Neutrophil (primary cell): ENCODE data around the gene KHDRBS2.

ENCODE experiments used
- H3K27ac ChIP-seq: fragments of 200-600 bp; sonication (generic); 2 replicates; pipeline ENCODE4 v1.5.1; 2016; ENCODE audit warnings: mild to moderate bottlenecking, moderate library complexity
- H3K27me3 ChIP-seq: fragments of 200-600 bp; sonication (generic); 2 replicates; pipeline ENCODE4 v1.6.0; 2016; ENCODE audit warnings: mild to moderate bottlenecking
- H3K36me3 ChIP-seq: fragments of 200-600 bp; sonication (generic); 2 replicates; pipeline ENCODE4 v1.5.1; 2017
- H3K4me1 ChIP-seq, 2 experiments: fragments of 200-600 bp in 1 of 2; sonication (generic) in 1 of 2; 1 replicate in 1 of 2; 2 replicates in 1 of 2; pipeline versions ENCODE4 v1.5.1 to v1.6.1; 2013 to 2016; ENCODE audit warnings: low read depth in 1 of 2, low read length in 1 of 2, mild to moderate bottlenecking in 1 of 2, moderate library complexity in 1 of 2; ENCODE audit not compliant: control insufficient read depth in 1 of 2, insufficient read depth in 1 of 2
- H3K4me3 ChIP-seq, 2 experiments: fragments of 200-600 bp in 1 of 2; sonication (generic) in 1 of 2; 1 replicate in 1 of 2; 2 replicates in 1 of 2; pipeline ENCODE4 v1.5.1; 2013 to 2016; ENCODE audit warnings: low read depth in 1 of 2, low read length in 1 of 2, mild to moderate bottlenecking in 1 of 2, moderate library complexity in 1 of 2
- H3K9me3 ChIP-seq: fragments of 200-600 bp; sonication (generic); 2 replicates; pipeline ENCODE4 v1.5.1; 2016
- TF ChIP-seq, protein P1 (sequence below): fragments of 200-600 bp; sonication (generic); IDR thresholded peaks from 2 replicates; pipeline ENCODE4 v1.5.1; 2016; ENCODE audit warnings: antibody characterized with exemption

KHDRBS2 gene

DNA sequence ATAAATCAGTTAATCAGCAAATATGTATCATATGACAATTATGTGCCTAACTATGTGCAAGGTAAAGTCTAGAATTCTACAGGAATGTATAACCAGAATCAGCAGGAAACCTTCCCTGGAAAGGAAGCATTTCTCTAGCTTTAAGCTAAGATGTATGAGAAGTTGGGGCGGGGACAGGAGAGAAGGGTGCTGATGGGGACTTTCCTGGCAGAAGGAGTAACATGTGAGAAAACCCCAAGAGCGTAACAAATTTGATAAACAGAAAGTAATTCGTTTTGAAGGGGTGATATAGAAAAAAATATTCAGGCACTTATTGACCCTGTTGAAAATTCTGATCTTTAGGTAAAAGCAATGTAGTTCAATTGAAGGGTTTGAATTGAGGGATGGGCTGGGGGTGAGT lies 226.1 kb downstream of the KHDRBS2 start:
- H3K27ac ChIP-seq, result no peak overlapping the region
- H3K9me3 ChIP-seq, result no peaks in the 10 kb centered on the region
- no peaks in the 10 kb centered on the region for H3K36me3 ChIP-seq
- no peaks in the 10 kb centered on the region for H3K4me1 ChIP-seq
- TF ChIP-seq, protein P1, sequence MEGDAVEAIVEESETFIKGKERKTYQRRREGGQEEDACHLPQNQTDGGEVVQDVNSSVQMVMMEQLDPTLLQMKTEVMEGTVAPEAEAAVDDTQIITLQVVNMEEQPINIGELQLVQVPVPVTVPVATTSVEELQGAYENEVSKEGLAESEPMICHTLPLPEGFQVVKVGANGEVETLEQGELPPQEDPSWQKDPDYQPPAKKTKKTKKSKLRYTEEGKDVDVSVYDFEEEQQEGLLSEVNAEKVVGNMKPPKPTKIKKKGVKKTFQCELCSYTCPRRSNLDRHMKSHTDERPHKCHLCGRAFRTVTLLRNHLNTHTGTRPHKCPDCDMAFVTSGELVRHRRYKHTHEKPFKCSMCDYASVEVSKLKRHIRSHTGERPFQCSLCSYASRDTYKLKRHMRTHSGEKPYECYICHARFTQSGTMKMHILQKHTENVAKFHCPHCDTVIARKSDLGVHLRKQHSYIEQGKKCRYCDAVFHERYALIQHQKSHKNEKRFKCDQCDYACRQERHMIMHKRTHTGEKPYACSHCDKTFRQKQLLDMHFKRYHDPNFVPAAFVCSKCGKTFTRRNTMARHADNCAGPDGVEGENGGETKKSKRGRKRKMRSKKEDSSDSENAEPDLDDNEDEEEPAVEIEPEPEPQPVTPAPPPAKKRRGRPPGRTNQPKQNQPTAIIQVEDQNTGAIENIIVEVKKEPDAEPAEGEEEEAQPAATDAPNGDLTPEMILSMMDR, result no peak
- no peak overlapping the region for H3K4me3 ChIP-seq
- no peaks in the 10 kb centered on the region for H3K27me3 ChIP-seq

DNA sequence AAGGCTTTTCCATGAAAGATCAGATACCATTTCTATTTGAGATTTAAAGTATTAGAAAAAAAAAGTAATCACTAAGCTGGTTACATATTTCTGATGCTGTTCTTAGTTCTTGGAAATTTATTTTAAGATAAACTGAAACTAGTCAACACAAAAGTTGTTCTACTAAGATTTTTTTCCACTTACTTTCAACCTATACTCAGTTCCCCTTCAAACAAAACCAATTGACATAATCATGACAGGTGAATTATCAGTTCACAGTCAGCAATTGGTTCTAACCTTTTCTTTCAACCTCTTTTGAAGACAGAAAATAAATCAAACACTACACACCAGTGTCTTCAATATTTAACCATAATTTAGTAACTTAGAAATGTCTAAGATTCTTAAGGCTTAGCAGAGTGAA lies 228.7 kb downstream of the KHDRBS2 start:
- Histone ChIP-seq H3K9me3 (no peaks in the 10 kb centered on the region), H3K27ac (no peak overlapping the region), H3K4me1 (no peaks in the 10 kb centered on the region), H3K36me3 (no peaks in the 10 kb centered on the region), H3K27me3 (no peaks in the 10 kb centered on the region), H3K4me3 (no peak overlapping the region)
- TF ChIP-seq, protein P1, result no peak

DNA sequence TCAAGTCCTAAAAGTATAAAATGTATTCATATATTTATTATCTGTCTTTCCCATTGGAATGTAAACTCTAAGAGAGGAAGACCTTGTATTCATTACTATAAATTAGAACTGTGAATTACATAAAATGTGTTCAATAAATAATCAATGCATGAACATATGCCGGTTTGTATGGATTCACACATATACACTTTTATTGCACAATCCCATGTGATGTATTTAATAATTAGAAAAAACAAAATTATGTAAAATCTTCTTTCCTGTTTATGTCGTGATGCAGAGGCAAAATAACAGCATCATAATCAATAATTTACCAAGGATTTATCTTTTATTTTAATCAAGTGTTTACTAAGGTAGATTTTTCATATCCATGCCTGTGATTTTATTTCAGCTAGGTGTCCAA lies 240.5 kb downstream of the KHDRBS2 start:
- TF ChIP-seq, protein P1, result no peak

DNA sequence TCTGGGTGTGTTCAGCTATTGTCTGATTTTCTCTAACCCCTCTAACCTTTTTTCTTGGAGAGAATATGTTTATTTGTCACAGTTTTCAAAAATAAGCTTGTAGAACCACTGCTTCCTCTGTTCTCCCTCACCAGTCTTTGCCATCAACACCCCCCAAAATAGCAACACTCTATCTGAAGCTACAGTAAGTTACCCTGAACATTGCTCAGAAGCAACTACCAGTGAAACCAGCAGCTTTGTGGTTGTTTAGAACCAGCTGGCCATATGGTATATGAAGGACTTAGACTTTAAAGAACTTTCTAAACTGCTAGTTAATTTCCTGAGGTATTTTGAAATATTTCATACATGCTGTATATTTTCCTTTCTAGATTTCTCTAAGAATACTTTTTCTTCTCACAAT lies 242.9 kb downstream of the KHDRBS2 start:
- no peaks in the 10 kb centered on the region for H3K9me3 ChIP-seq
- H3K4me1 ChIP-seq, result no peaks in the 10 kb centered on the region
- H3K4me3 ChIP-seq, result no peak overlapping the region
- no peaks in the 10 kb centered on the region for H3K36me3 ChIP-seq
- TF ChIP-seq, protein P1, result no peak
- H3K27ac ChIP-seq, result no peak overlapping the region
- no peaks in the 10 kb centered on the region for H3K27me3 ChIP-seq

More for the DNA sequence above, 240.5 kb downstream of the KHDRBS2 start:
- H3K9me3 ChIP-seq, result no peaks in the 10 kb centered on the region
- H3K4me1 ChIP-seq, result no peaks in the 10 kb centered on the region
- no peaks in the 10 kb centered on the region for H3K27me3 ChIP-seq
- H3K4me3 ChIP-seq, result no peak overlapping the region
- H3K27ac ChIP-seq, result no peak overlapping the region
- no peaks in the 10 kb centered on the region for H3K36me3 ChIP-seq

DNA sequence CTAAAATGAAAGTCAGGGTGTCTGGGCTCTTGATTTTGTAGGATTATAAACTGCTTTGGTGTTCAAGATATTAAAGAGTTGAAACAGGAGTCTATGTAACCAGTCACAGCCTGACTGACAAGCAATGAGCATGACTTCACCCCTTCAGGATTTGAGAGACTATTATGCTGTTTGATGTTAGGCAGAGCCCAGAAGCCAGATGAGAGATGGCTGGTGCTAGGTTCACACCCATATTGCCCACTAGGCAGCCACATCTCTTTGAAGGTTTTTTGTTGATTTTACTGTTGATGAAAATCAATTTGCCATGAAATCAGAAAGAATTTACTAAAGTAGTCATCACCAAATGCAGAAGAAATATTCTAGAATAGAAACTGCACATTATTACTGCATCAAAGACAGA lies 243.6 kb downstream of the KHDRBS2 start:
- TF ChIP-seq, protein P1, result no peak
- H3K27ac ChIP-seq, result no peak overlapping the region
- no peak overlapping the region for H3K4me3 ChIP-seq
- no peaks in the 10 kb centered on the region for H3K9me3 ChIP-seq
- no peaks in the 10 kb centered on the region for H3K27me3 ChIP-seq
- H3K4me1 ChIP-seq, result no peaks in the 10 kb centered on the region
- no peaks in the 10 kb centered on the region for H3K36me3 ChIP-seq

DNA sequence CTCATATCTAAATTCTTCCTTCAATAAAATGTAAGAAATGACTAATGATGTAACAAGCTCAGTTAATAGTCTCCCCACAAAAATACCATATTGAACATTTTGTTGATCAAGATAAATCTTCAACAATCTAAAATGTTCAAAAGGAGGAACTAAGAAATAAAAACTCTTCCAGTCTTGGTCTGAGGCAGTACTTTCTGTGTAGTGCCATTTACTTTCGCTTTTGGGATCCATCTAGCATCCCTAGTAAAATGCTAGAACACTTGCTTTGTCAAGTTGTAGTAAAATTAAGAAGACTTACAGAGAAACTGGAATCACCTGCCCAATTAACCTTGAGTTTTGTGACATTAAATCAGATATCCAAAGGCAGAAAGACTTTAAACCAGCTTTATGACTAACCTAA lies 246.4 kb downstream of the KHDRBS2 start:
- Histone ChIP-seq H3K27ac (no peak overlapping the region), H3K36me3 (no peaks in the 10 kb centered on the region), H3K9me3 (no peaks in the 10 kb centered on the region), H3K4me3 (no peak overlapping the region), H3K4me1 (no peaks in the 10 kb centered on the region), H3K27me3 (no peaks in the 10 kb centered on the region)
- TF ChIP-seq, protein P1, result no peak
